ENCODE results near the gene FXYD4. TPM values are rescaled to one million over a fixed set of nuclear protein-coding genes. Genes with fewer than 3 reads are reported as not detected.
"Not testable (repeated sequence)": the region's sequence is repeated elsewhere in the genome, so short reads cannot be mapped to it uniquely, and the experiment has no call there.

Gene FXYD4
- total and polyA plus RNA-seq, 2 experiments from 2014 or later: not detected

DNA sequence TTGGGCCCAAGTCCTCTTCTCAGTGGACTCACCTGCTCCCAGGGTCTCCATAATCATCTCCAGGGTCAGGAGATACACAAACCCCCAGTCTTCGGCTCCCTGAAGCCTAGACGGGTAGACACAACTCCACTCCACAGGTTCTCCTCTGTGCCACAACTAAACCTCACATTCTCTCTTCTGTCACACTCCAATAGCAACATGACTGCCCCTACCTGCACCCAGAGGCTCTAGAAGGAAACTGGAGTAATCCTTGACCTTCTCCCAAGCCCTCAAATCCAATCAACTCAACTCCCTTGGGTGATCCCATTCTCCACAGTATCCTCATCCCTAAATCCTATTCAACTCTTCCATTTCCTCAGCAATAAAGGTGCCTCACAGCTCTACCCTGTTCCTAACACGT is 21.3 kb downstream of the FXYD4 start:
- H3K4me1 ChIP-seq (ENCODE audit: insufficient read depth): peaks cover 24% of the 10 kb centered on the region
- no peak for TF ChIP-seq EZH2phosphoT487 (IDR thresholded peaks at IDR 0.05; ENCODE audit: unreplicated experiment)
- no peak for TF ChIP-seq POLR2AphosphoS5 (IDR thresholded peaks at IDR 0.05; ENCODE audit: low read depth)
- TF ChIP-seq JUNB (IDR thresholded peaks at IDR 0.05; ENCODE audit: unreplicated experiment): no peak
- TF ChIP-seq, protein P1, sequence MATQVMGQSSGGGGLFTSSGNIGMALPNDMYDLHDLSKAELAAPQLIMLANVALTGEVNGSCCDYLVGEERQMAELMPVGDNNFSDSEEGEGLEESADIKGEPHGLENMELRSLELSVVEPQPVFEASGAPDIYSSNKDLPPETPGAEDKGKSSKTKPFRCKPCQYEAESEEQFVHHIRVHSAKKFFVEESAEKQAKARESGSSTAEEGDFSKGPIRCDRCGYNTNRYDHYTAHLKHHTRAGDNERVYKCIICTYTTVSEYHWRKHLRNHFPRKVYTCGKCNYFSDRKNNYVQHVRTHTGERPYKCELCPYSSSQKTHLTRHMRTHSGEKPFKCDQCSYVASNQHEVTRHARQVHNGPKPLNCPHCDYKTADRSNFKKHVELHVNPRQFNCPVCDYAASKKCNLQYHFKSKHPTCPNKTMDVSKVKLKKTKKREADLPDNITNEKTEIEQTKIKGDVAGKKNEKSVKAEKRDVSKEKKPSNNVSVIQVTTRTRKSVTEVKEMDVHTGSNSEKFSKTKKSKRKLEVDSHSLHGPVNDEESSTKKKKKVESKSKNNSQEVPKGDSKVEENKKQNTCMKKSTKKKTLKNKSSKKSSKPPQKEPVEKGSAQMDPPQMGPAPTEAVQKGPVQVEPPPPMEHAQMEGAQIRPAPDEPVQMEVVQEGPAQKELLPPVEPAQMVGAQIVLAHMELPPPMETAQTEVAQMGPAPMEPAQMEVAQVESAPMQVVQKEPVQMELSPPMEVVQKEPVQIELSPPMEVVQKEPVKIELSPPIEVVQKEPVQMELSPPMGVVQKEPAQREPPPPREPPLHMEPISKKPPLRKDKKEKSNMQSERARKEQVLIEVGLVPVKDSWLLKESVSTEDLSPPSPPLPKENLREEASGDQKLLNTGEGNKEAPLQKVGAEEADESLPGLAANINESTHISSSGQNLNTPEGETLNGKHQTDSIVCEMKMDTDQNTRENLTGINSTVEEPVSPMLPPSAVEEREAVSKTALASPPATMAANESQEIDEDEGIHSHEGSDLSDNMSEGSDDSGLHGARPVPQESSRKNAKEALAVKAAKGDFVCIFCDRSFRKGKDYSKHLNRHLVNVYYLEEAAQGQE (IDR thresholded peaks at IDR 0.05; ENCODE audit: unreplicated experiment): no peak
- no peak for TF ChIP-seq NANOG (IDR thresholded peaks at IDR 0.05; ENCODE audit: borderline replicate concordance)
- no peak for TF ChIP-seq STAT1 (IDR thresholded peaks at IDR 0.05; ENCODE audit: unreplicated experiment)
- TF ChIP-seq ZNF114 (CRISPR knock-in tag; IDR thresholded peaks at IDR 0.05): no peak
- TF ChIP-seq, protein P2, sequence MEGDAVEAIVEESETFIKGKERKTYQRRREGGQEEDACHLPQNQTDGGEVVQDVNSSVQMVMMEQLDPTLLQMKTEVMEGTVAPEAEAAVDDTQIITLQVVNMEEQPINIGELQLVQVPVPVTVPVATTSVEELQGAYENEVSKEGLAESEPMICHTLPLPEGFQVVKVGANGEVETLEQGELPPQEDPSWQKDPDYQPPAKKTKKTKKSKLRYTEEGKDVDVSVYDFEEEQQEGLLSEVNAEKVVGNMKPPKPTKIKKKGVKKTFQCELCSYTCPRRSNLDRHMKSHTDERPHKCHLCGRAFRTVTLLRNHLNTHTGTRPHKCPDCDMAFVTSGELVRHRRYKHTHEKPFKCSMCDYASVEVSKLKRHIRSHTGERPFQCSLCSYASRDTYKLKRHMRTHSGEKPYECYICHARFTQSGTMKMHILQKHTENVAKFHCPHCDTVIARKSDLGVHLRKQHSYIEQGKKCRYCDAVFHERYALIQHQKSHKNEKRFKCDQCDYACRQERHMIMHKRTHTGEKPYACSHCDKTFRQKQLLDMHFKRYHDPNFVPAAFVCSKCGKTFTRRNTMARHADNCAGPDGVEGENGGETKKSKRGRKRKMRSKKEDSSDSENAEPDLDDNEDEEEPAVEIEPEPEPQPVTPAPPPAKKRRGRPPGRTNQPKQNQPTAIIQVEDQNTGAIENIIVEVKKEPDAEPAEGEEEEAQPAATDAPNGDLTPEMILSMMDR (conservative IDR thresholded peaks at IDR 0.05; ENCODE audit: low read depth in 2 of 2): no peak
- no peak for TF ChIP-seq CREB1 (CRISPR knock-in tag; IDR thresholded peaks at IDR 0.05; ENCODE audit: low read depth)
- H3K4me3 ChIP-seq: no peak overlapping the region
- Mint-ChIP-seq H3K27ac (peak overlapping the region; percentile 21), H3K4me3 (peak overlapping the region; percentile 16; the same call in 1 of the 3 replicates), H3K27me3 (ENCODE audit: insufficient read depth, low read depth, poor library complexity) (peaks cover 18% of the 10 kb centered on the region), H3K4me1 (peaks cover 41% of the 10 kb centered on the region), H3K9me3 (no peaks in the 10 kb centered on the region; the same call in 2 of the 3 replicates), H3K36me3 (ENCODE audit: low read depth) (peaks cover 92% of the 10 kb centered on the region)
- H2AFZ ChIP-seq: no peak overlapping the region
- H3K9me2 ChIP-seq (ENCODE audit: insufficient read depth): no peaks in the 10 kb centered on the region
- H3K36me3 ChIP-seq (ENCODE audit: insufficient read depth): peaks cover 71% of the 10 kb centered on the region
- peaks cover 69% of the 10 kb centered on the region for H4K20me1 ChIP-seq (replicated peaks; ENCODE audit: insufficient read depth)
- peaks cover 93% of the 10 kb centered on the region for H3K79me2 ChIP-seq (replicated peaks; ENCODE audit: insufficient read depth)
- H3F3A ChIP-seq (replicated peaks; ENCODE audit: low read depth): peaks cover 53% of the 10 kb centered on the region
- no peaks in the 10 kb centered on the region for H3K27me3 ChIP-seq (ENCODE audit: insufficient read depth)
- H3K4me2 ChIP-seq: no peak overlapping the region
- ATAC-seq: no peak
- DNase-seq (ENCODE audit: low spot score): no peak
- H3K27ac ChIP-seq (ENCODE audit: low read depth): peak overlapping the region; percentile 81

DNA sequence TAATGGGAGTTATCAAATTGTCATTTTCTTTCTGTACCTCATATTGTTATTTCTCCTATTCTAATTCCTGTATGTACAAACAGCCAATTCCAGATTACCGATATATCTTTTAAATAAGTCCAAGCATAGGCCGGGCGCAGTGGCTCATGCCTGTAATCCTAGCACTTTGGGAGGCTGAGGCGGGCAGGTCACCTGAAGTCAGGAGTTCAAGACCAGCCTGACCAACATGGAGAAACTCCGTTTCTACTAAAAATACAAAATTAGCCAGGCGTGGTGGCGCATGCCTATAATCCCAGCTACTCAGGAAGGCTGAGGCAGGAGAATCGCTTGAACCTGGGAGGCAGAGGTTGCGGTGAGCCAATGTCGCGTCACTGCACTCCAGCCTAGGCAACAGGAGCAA is 21.8 kb downstream of the FXYD4 start:
- peaks cover 65% of the 10 kb centered on the region for H4K20me1 ChIP-seq (replicated peaks; ENCODE audit: insufficient read depth)
- not testable (repeated sequence) for DNase-seq (ENCODE audit: low spot score); H3K27me3 ChIP-seq (ENCODE audit: insufficient read depth); H3K4me2 ChIP-seq; ATAC-seq; H3K9me2 ChIP-seq (ENCODE audit: insufficient read depth); H3K9me3 Mint-ChIP-seq; H2AFZ ChIP-seq; H3K4me3 ChIP-seq
- peaks cover 49% of the 10 kb centered on the region for H3F3A ChIP-seq (replicated peaks; ENCODE audit: low read depth)
- Mint-ChIP-seq H3K27me3 (ENCODE audit: insufficient read depth, low read depth, poor library complexity) (peaks cover 18% of the 10 kb centered on the region), H3K4me3 (peak overlapping the region; percentile 16; the same call in 1 of the 3 replicates), H3K4me1 (peaks cover 41% of the 10 kb centered on the region), H3K27ac (peak overlapping the region; percentile 21; the same call in 1 of the 2 replicates), H3K36me3 (ENCODE audit: low read depth) (peaks cover 88% of the 10 kb centered on the region)
- H3K79me2 ChIP-seq (replicated peaks; ENCODE audit: insufficient read depth): peaks cover 93% of the 10 kb centered on the region
- H3K4me1 ChIP-seq (ENCODE audit: insufficient read depth): peaks cover 28% of the 10 kb centered on the region
- H3K27ac ChIP-seq (ENCODE audit: low read depth): peak overlapping the region; percentile 81
- peaks cover 67% of the 10 kb centered on the region for H3K36me3 ChIP-seq (ENCODE audit: insufficient read depth)
